DND-41 (cell line): ENCODE results near the gene PRPH2.

ENCODE experiments used
- CTCF ChIP-seq: IDR thresholded peaks from 2 replicates; pipeline ENCODE4 v1.5.1; 2012; ENCODE audit warnings: borderline replicate concordance, low read length, moderate library complexity, mild to moderate bottlenecking; ENCODE audit not compliant: poor library complexity, severe bottlenecking; ENCODE audit errors: extremely low read depth
- EZH2 ChIP-seq: IDR thresholded peaks from 3 replicates; pipeline ENCODE4 v1.6.1; 2012; ENCODE audit warnings: borderline replicate concordance, low read depth, mild to moderate bottlenecking, moderate library complexity, low read length, inconsistent platforms; ENCODE audit not compliant: severe bottlenecking

GRCh38 chr6:42688281-42688680 is 34.1 kb downstream of the PRPH2 start:
- TF ChIP-seq CTCF (no peak), EZH2 (no peak)
